Stimulated activated CD4-positive, alpha-beta T cell treated with anti-CD3 and anti-CD28 coated beads, Interleukin-12 subunit alpha, Interleukin-12 subunit beta, amount 100 ng/mL, for 24 hours (primary cell): Measurements from ENCODE around the gene CPA4.

Source experiments
- DNase-seq, 2 experiments: peaks; one replicate each; pipeline ENCODE4 v3.0.0-alpha.2; 2020; ENCODE audit warnings: low read depth in 2 of 2

Gene CPA4

GRCh38 chr7:130364451-130364850 lies 71.5 kb downstream of the CPA4 start:
- DNase-seq: no peak

- no peak for DNase-seq
These were observed 72.1 kb downstream of the CPA4 start for GRCh38 chr7:130365088-130365487.

- no peak for DNase-seq
These were observed 72.8 kb downstream of the CPA4 start for GRCh38 chr7:130365511-130366441.

- no peak for DNase-seq
These were observed 73.6 kb downstream of the CPA4 start for GRCh38 chr7:130366564-130366963.

- no peak for DNase-seq
These were observed 74.3 kb downstream of the CPA4 start for GRCh38 chr7:130367088-130367755.

GRCh38 chr7:130367836-130368746 lies 75.1 kb downstream of the CPA4 start:
- no peak for DNase-seq

GRCh38 chr7:130369110-130369711 lies 76.2 kb downstream of the CPA4 start:
- DNase-seq: no peak

- DNase-seq: no peak
These were observed 77.0 kb downstream of the CPA4 start for GRCh38 chr7:130369831-130370550.

- DNase-seq: no peak
These were observed 78.1 kb downstream of the CPA4 start for GRCh38 chr7:130371046-130371445.

- DNase-seq: no peak
These were observed 79.6 kb downstream of the CPA4 start for GRCh38 chr7:130372402-130373165.
